Neutrophil (primary cell): ENCODE measurements around the gene RING1.

Source experiments
- H3K27ac ChIP-seq: fragments of 200-600 bp; sonication (generic); 2 replicates; pipeline ENCODE4 v1.5.1; 2016; ENCODE audit warnings: mild to moderate bottlenecking, moderate library complexity
- H3K27me3 ChIP-seq: fragments of 200-600 bp; sonication (generic); 2 replicates; pipeline ENCODE4 v1.6.0; 2016; ENCODE audit warnings: mild to moderate bottlenecking
- H3K36me3 ChIP-seq: fragments of 200-600 bp; sonication (generic); 2 replicates; pipeline ENCODE4 v1.5.1; 2017
- H3K4me1 ChIP-seq, 2 experiments: fragments of 200-600 bp in 1 of 2; sonication (generic) in 1 of 2; 1 replicate in 1 of 2; 2 replicates in 1 of 2; pipeline versions ENCODE4 v1.5.1 to v1.6.1; 2013 to 2016; ENCODE audit warnings: low read depth in 1 of 2, low read length in 1 of 2, mild to moderate bottlenecking in 1 of 2, moderate library complexity in 1 of 2; ENCODE audit not compliant: control insufficient read depth in 1 of 2, insufficient read depth in 1 of 2
- H3K4me3 ChIP-seq, 2 experiments: fragments of 200-600 bp in 1 of 2; sonication (generic) in 1 of 2; 1 replicate in 1 of 2; 2 replicates in 1 of 2; pipeline ENCODE4 v1.5.1; 2013 to 2016; ENCODE audit warnings: low read depth in 1 of 2, low read length in 1 of 2, mild to moderate bottlenecking in 1 of 2, moderate library complexity in 1 of 2
- H3K9me3 ChIP-seq: fragments of 200-600 bp; sonication (generic); 2 replicates; pipeline ENCODE4 v1.5.1; 2016
- TF ChIP-seq, protein P1 (sequence below): fragments of 200-600 bp; sonication (generic); IDR thresholded peaks from 2 replicates; pipeline ENCODE4 v1.5.1; 2016; ENCODE audit warnings: antibody characterized with exemption

Gene RING1

GRCh38 chr6:33201935-33202334 is 6.4 kb upstream of the RING1 start:
- TF ChIP-seq, protein P1, sequence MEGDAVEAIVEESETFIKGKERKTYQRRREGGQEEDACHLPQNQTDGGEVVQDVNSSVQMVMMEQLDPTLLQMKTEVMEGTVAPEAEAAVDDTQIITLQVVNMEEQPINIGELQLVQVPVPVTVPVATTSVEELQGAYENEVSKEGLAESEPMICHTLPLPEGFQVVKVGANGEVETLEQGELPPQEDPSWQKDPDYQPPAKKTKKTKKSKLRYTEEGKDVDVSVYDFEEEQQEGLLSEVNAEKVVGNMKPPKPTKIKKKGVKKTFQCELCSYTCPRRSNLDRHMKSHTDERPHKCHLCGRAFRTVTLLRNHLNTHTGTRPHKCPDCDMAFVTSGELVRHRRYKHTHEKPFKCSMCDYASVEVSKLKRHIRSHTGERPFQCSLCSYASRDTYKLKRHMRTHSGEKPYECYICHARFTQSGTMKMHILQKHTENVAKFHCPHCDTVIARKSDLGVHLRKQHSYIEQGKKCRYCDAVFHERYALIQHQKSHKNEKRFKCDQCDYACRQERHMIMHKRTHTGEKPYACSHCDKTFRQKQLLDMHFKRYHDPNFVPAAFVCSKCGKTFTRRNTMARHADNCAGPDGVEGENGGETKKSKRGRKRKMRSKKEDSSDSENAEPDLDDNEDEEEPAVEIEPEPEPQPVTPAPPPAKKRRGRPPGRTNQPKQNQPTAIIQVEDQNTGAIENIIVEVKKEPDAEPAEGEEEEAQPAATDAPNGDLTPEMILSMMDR: no peak
- H3K36me3 ChIP-seq: peaks cover 37% of the 10 kb centered on the region
- H3K4me1 ChIP-seq: peaks cover 44 to 49% of the 10 kb centered on the region in 2 experiments
- H3K4me3 ChIP-seq: peak overlapping the region; percentile 84 to 99
- no peak overlapping the region for H3K27ac ChIP-seq
- H3K27me3 ChIP-seq: peaks cover 12% of the 10 kb centered on the region
- no peaks in the 10 kb centered on the region for H3K9me3 ChIP-seq

- peaks cover 29% of the 10 kb centered on the region for H3K36me3 ChIP-seq
- TF ChIP-seq, protein P1: no peak
- H3K4me1 ChIP-seq: peaks cover 43 to 55% of the 10 kb centered on the region in 2 experiments
- H3K9me3 ChIP-seq: no peaks in the 10 kb centered on the region
- no peak overlapping the region for H3K27ac ChIP-seq
- H3K4me3 ChIP-seq: no peak overlapping the region
- peaks cover 21% of the 10 kb centered on the region for H3K27me3 ChIP-seq
Measured at GRCh38 chr6:33202799-33203198, 5.5 kb upstream of the RING1 start.

- Histone ChIP-seq H3K27ac (peak overlapping the region; percentile 30), H3K36me3 (peaks cover 23% of the 10 kb centered on the region), H3K4me1 (peaks cover 45 to 60% of the 10 kb centered on the region in 2 experiments), H3K4me3 (peak overlapping the region; percentile 74 to 81), H3K27me3 (peaks cover 21% of the 10 kb centered on the region), H3K9me3 (no peaks in the 10 kb centered on the region)
- TF ChIP-seq, protein P1: no peak
Measured at GRCh38 chr6:33203443-33204164, 4.7 kb upstream of the RING1 start.

DNA sequence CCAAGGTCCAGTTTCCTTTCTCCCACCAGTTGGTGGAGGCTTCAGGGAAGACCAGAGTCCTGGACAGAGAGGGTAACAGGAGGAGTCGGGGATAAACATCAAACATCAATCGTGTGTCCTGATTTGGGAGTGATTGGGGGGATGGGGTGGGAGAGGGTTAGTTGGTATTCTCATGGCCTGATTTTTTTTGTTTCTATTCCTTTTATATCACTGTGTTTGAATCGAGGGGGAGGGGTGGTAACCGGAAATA is 4.2 kb upstream of the RING1 start:
- Histone ChIP-seq H3K27ac (peak overlapping the region; percentile 30), H3K4me3 (peak overlapping the region; percentile 74 to 81), H3K36me3 (peaks cover 23% of the 10 kb centered on the region), H3K27me3 (peaks cover 21% of the 10 kb centered on the region), H3K9me3 (no peaks in the 10 kb centered on the region), H3K4me1 (peaks cover 49 to 61% of the 10 kb centered on the region in 2 experiments)
- TF ChIP-seq, protein P1: no peak

- H3K27ac ChIP-seq: peak within 1 kb of the TSS; percentile 31
- TF ChIP-seq, protein P1: no peak
- no peaks in the 10 kb centered on the region for H3K9me3 ChIP-seq
- H3K4me3 ChIP-seq: peak within 1 kb of the TSS; percentile 74 to 81
- H3K27me3 ChIP-seq: peaks cover 21% of the 10 kb centered on the region
- H3K36me3 ChIP-seq: peaks cover 23% of the 10 kb centered on the region
- peaks cover 45 to 56% of the 10 kb centered on the region in 2 experiments for H3K4me1 ChIP-seq
Measured at GRCh38 chr6:33204415-33205190, 3.7 kb upstream of the RING1 start, which contains the start of gene HSD17B8. Gene HSD17B8, plus strand, starts transcription at chr6:33204655. Its CDS starts 14 bp downstream, at chr6:33204669.
